ENCODE measurements around the gene HOXC9. TPM values are rescaled to one million over a fixed set of nuclear protein-coding genes. Genes with fewer than 3 reads are reported as not detected.

The HOXC9 gene
- polyA plus RNA-seq, 1 of the 3 experiments (the other 2 are of a cell fraction), result 1.9 TPM

GRCh38 chr12:53978477-53979356 is 21.2 kb upstream of the HOXC9 start:
- DNase-seq, result no peak
- WGBS (ENCODE audit: low lambda C conversion rate), result 6% methylated on average over 15 of the region's 15 CpGs

More at GRCh38 chr12:53978477-53979356, 21.2 kb upstream of the HOXC9 start:
- Histone ChIP-seq H2AFZ (ENCODE audit: low read depth) (no peak overlapping the region), H3K4me2 (no peak overlapping the region), H3K27me3 (ENCODE audit: insufficient read depth) (peaks cover 98% of the 10 kb centered on the region), H3K27ac (ENCODE audit: low read depth in 2 of 2, low read length in 1 of 2) (no peak overlapping the region), H3K4me3 (ENCODE audit: low read depth in 2 of 2, low read length in 1 of 2) (no peak overlapping the region), H3K9me2 (no peaks in the 10 kb centered on the region), H3K36me3 (replicated peaks in 1 of 2; ENCODE audit: control insufficient read depth in 1 of 2, insufficient read depth in 2 of 2, low read length in 1 of 2) (no peaks in the 10 kb centered on the region), H3K79me2 (ENCODE audit: insufficient read depth) (no peaks in the 10 kb centered on the region), H3K4me1 (ENCODE audit: control insufficient read depth in 1 of 2, insufficient read depth in 2 of 2, low read depth in 1 of 2, low read length in 1 of 2) (peaks cover 0 to 2% of the 10 kb centered on the region in 2 experiments; a peak in 2 of 4 replicates), H3F3A (replicated peaks; ENCODE audit: insufficient read depth) (no peaks in the 10 kb centered on the region), H3K9ac (no peak overlapping the region), H3K9me3 (no peaks in the 10 kb centered on the region), H4K20me1 (ENCODE audit: insufficient read depth) (no peaks in the 10 kb centered on the region)
- no peak for TF ChIP-seq TEAD4 (IDR thresholded peaks at IDR 0.05; ENCODE audit: borderline replicate concordance, insufficient read depth)
- no peak for TF ChIP-seq REST (IDR thresholded peaks at IDR 0.05; ENCODE audit: low read depth, low read length)
- TF ChIP-seq CHD2 (IDR thresholded peaks at IDR 0.05; ENCODE audit: low read length, partially characterized antibody), result no peak
- no peak for TF ChIP-seq ELF1 (IDR thresholded peaks at IDR 0.05)
- no peak for TF ChIP-seq RFX5 (IDR thresholded peaks at IDR 0.05; ENCODE audit: low read length)
- no peak for TF ChIP-seq USF1 (IDR thresholded peaks at IDR 0.05; ENCODE audit: borderline replicate concordance, low read depth)
- no peak for TF ChIP-seq POLR2AphosphoS5 (IDR thresholded peaks at IDR 0.05; ENCODE audit: low read depth, low read length)
- no peak for TF ChIP-seq ZBTB33 (IDR thresholded peaks at IDR 0.05; ENCODE audit: borderline replicate concordance, low read depth)
- no peak for TF ChIP-seq SMC3 (IDR thresholded peaks at IDR 0.05; ENCODE audit: low read depth, low read length)
- CTCF ChIA-PET, result interaction anchor here (0.6 to 12.7 kb wide), 6 partner anchors 9 to 247 kb away, joined by 3 to 134 read pairs (median 4); partner anchors contain the start of genes HOXC10 and HOXC12
- POLR2A ChIA-PET, result no interaction called here

Measured in SK-N-SH (cell line).